Hematopoietic multipotent progenitor cell treated with erythropoietin and hydrocortisone succinate and interleukin-3 and kit ligand, for 6 days (in vitro differentiated cells): ENCODE data around the gene STMND1.
"Not testable (repeated sequence)": the region's sequence is repeated elsewhere in the genome, so short reads cannot be mapped to it uniquely, and the experiment has no call there.

ENCODE experiments used
- DNase-seq: peaks from one replicate; pipeline ENCODE4 v3.0.0-alpha.2; 2015

The STMND1 gene

GRCh38 chr6:17101422-17102257 is at the start of gene STMND1:
TSS of gene STMND1 (plus strand) at chr6:17102050. CDS start at chr6:17102258, 208 bp downstream.
- DNase-seq = peak; percentile 6

GRCh38 chr6:17054647-17055046 is 47.2 kb upstream of the STMND1 start:
- no peak for DNase-seq

DNA sequence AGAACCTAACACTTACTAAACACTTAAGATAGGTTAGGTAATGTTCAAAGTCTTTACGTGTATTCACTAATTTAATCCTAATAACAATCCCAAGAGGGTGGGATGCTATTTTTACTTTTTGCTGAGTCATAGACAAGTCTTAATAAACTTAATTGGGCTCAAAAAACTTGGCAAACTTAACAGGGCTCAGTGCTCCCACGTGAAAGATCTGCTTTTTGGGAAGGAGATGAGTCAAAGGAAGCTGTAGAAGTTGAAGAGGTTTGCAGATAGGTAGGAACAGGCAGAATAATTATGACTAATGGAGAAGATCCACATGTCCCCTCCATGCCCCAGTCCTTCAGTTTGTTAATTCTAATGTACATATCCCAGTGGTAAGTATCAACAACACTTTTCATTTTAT is 44.5 kb upstream of the STMND1 start:
- DNase-seq = no peak

DNA sequence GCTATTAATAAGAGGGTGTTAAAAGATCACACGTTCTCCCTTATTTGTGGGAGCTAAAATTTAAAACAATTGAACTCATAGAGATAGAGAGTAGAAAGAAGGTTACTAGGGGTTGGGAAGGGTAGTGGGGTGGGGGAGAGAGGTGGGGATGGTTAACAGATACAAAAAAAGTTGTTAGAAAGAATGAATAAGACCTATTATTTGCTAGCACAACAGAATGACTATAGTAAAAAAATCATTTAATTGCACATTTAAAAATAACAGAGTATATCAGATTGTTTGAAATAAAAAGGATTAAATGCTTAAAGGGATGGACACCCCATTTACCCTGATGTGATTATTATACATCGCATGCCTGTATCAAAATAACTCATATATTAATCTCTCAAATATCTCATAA is 43.3 kb upstream of the STMND1 start:
- no peak for DNase-seq

- DNase-seq = no peak
Observed at GRCh38 chr6:17059022-17059421, 42.8 kb upstream of the STMND1 start.

GRCh38 chr6:17059850-17060249 is 42.0 kb upstream of the STMND1 start:
- no peak for DNase-seq

- DNase-seq = no peak
Observed at GRCh38 chr6:17061097-17061496, 40.8 kb upstream of the STMND1 start.

GRCh38 chr6:17062871-17063440 is 38.9 kb upstream of the STMND1 start:
- DNase-seq = no peak

- no peak for DNase-seq
Observed at GRCh38 chr6:17064975-17065374, 36.9 kb upstream of the STMND1 start.

DNA sequence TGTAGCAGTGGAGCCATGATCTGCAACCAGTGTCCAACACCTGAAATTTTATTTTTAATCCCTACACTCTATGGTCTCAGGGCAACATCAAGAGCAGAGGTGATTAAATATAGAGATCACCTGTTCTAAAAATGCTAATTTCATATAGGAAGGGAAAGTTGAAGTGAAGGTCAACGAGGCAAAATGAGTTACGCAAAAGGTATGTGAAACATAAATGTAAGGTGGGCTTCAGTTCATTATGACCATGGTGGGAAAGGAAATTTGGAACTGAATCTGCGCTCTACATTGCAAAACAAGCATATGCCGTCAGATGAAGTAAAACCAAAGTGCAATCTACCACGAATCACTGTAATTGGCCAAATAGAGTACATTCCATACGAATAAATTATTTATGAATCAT is 35.2 kb upstream of the STMND1 start:
- DNase-seq = no peak

DNA sequence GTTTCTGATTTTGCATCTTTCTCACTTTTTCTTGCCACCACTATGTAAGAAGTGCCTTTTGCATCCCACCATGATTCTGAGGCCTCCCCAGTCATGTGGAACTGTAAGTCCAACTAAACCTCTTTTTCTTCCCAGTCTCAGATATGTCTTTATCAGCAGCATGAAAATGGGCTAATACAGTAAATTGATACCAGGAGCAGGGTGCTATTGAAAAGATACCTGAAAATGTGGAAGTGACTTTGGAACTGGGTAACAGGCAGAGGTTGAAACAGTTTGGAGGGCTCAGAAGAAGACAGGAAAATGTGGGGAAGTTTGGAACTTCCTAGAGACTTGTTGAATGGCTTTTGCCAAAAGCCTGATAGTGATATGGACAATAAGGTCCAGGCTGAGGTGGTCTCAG is 32.9 kb upstream of the STMND1 start:
- not testable (repeated sequence) for DNase-seq

GRCh38 chr6:17070400-17070799 is 31.4 kb upstream of the STMND1 start:
- not testable (repeated sequence) for DNase-seq

- DNase-seq = not testable (repeated sequence)
Observed at GRCh38 chr6:17073596-17073995, 28.3 kb upstream of the STMND1 start.

GRCh38 chr6:17081273-17081672 is 20.6 kb upstream of the STMND1 start:
- DNase-seq = no peak

- no peak for DNase-seq
Observed at GRCh38 chr6:17081860-17082508, 19.9 kb upstream of the STMND1 start.

- no peak for DNase-seq
Observed at GRCh38 chr6:17083397-17083796, 18.5 kb upstream of the STMND1 start.

DNA sequence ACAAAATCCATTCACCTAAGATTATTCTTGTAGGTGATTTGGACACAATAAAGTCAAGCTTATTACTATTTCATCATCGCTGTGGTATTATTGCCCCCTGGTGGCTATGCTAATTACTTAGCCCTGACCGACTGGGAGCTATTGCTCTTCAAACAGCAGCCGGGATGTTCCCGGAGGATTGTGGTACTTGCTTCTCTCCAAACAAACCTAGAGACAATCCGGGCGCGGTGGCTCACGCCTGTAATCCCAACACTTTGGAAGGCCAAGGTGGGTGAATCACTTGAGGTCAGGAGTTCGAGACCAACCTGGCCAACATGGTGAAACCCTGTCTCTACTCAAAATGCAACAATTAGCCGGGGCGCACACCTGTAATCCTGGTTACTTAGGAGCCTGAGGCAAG is 15.4 kb upstream of the STMND1 start:
- DNase-seq = peak; percentile 71

DNA sequence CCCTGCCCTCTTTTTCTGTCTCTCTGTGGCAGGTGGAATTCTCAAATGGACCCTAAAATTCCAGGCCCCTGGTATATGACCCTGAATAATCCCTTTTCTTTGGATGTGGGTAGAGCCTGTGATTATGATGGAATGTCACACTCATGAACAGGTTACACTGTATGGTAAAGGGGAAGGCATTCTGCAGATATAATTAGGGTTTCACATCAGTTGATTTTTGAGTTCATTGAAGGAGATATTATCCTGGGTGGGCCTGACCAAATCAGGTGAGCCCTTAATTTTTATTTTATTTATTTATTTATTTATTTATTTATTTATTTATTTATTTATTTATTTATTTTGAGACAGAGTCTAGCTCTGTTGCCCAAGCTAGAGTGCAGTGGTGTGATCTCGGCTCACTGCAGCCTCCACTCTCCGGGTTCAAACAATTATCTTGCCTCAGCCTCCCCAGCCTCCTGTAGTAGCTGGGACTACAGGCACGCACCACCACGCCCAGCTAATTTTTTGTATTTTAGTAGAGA is 13.7 kb upstream of the STMND1 start:
- no peak for DNase-seq

DNA sequence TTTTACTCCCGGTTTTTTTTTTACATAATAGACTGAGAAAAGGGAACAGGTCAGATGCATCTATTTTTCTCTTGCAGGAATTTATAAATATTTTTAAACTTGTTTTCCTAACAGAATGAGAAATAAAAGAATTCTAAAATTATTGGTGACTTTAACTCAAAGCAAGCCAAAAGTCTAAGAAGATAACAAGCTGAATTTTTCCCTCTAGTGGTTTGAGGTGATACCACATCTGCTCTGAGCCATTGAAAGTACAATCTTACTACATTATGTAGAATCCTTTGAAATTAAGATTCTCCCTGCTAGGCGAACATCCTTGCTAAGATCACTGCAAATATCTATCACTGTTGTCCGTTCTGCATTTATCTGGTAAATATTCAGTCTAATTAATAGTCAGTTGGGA is 10.7 kb upstream of the STMND1 start:
- peak; percentile 15 for DNase-seq

GRCh38 chr6:17093686-17094085 is 8.2 kb upstream of the STMND1 start:
- DNase-seq = peak; percentile 11

- no peak for DNase-seq
Observed at GRCh38 chr6:17096096-17096495, 5.8 kb upstream of the STMND1 start.

- no peak for DNase-seq
Observed at GRCh38 chr6:17096652-17097051, 5.2 kb upstream of the STMND1 start.

DNA sequence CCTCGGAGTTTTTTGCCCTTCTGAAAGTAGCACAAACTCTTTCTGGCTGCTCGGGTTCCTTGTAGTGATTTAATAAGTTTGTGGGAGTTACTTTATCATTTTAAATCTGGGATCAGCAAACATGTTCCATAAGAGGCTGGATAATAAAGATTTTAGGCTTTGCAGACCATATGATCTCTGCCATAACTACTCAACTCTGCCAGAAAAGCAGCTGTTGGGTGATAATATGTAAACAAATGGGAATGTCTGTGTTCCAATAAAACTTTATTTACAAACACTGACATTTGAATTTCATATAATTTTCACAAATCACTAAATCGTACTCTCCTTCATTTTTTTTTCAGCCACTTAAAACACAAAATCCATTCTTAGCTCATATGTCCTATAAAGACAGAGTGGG is 3.9 kb upstream of the STMND1 start:
- DNase-seq = no peak

DNA sequence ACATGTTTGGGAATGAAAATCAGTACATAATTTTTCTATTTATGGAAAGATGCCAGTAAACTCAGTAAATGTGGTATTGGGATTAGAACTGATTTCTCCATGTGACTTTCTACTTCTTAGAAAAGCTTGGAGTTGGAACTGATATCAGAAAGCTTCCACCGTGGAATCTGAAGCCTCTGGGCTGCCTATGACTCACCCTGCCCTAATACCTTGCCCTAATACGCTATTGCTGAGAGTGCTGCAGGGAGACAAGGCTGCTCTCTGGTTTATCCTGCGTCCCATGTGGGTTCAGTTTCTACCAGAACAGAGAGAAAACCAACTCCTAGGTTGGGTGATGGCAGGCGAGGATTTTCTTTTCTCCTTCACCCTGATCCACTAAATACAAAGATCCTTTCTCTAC is 3.3 kb upstream of the STMND1 start:
- DNase-seq = no peak
